CD14-positive monocyte (primary cell): ENCODE results near the gene BOC. TPM values are rescaled to one million over a fixed set of nuclear protein-coding genes. Genes with fewer than 3 reads are reported as not detected.

ENCODE experiments used
- DNase-seq, 3 donors: peaks; one replicate each; pipeline ENCODE4 v3.0.0-alpha.2; 2011 to 2022
- H2AFZ ChIP-seq: 2 replicates; pipeline ENCODE4 v1.6.0; 2012; ENCODE audit warnings: mild to moderate bottlenecking, low read depth, low read length, inconsistent platforms; ENCODE audit not compliant: insufficient read depth, poor library complexity, severe bottlenecking
- H3K27ac ChIP-seq, 2 donors: 1 replicate in 1 of 2; 2 replicates in 1 of 2; pipeline ENCODE4 v1.5.1; 2012 to 2013; ENCODE audit warnings: low read length in 2 of 2, control low read depth in 1 of 2, inconsistent platforms in 1 of 2, low read depth in 1 of 2, mild to moderate bottlenecking in 1 of 2
- H3K27me3 ChIP-seq, 2 donors: one replicate each; pipeline versions ENCODE4 v1.6.0 to v1.6.1; 2011 to 2013; ENCODE audit warnings: low read length in 2 of 2; ENCODE audit not compliant: control insufficient read depth in 2 of 2, insufficient read depth in 2 of 2
- H3K36me3 ChIP-seq, 2 donors: replicated peaks in 1 of 2; 1 replicate in 1 of 2; 2 replicates in 1 of 2; pipeline versions ENCODE4 v1.5.1 to v1.6.1; 2012 to 2013; ENCODE audit warnings: low read length in 2 of 2, control low read depth in 1 of 2, inconsistent platforms in 1 of 2, mild to moderate bottlenecking in 1 of 2; ENCODE audit not compliant: insufficient read depth in 2 of 2, control insufficient read depth in 1 of 2
- H3K4me1 ChIP-seq, 2 donors: 1 replicate in 1 of 2; 2 replicates in 1 of 2; pipeline versions ENCODE4 v1.5.1 to v1.6.1; 2012 to 2013; ENCODE audit warnings: low read length in 2 of 2, control low read depth in 1 of 2, inconsistent platforms in 1 of 2, mild to moderate bottlenecking in 1 of 2, moderate library complexity in 1 of 2; ENCODE audit not compliant: insufficient read depth in 2 of 2, control insufficient read depth in 1 of 2
- H3K4me2 ChIP-seq: replicated peaks from 2 replicates; pipeline ENCODE3; 2012; ENCODE audit warnings: low read length, moderate library complexity, mild to moderate bottlenecking; ENCODE audit not compliant: poor library complexity, severe bottlenecking; ENCODE audit errors: extremely low read depth
- H3K4me3 ChIP-seq, 3 experiments: fragments of 200-600 bp in 1 of 3; sonication (generic) in 1 of 3; replicated peaks in 1 of 3; 1 replicate in 2 of 3; 2 replicates in 1 of 3; pipeline ENCODE4 v1.5.1; 2011 to 2013; ENCODE audit warnings: low read length in 3 of 3, mild to moderate bottlenecking in 3 of 3, control low read depth in 2 of 3, low read depth in 2 of 3, inconsistent platforms in 1 of 3, moderate library complexity in 1 of 3
- H3K79me2 ChIP-seq: 2 replicates; pipeline ENCODE4 v1.6.0; 2012; ENCODE audit warnings: mild to moderate bottlenecking, control low read depth, inconsistent platforms, low read length, moderate library complexity; ENCODE audit not compliant: insufficient read depth
- H3K9ac ChIP-seq: 2 replicates; pipeline ENCODE4 v1.6.0; 2017; ENCODE audit warnings: low read length, mild to moderate bottlenecking; ENCODE audit not compliant: insufficient read depth, poor library complexity, severe bottlenecking
- H3K9me3 ChIP-seq, 2 donors: replicated peaks in 1 of 2; 1 replicate in 1 of 2; 2 replicates in 1 of 2; pipeline versions ENCODE4 v1.5.1 to v1.6.1; 2012 to 2013; ENCODE audit warnings: low read length in 2 of 2, control low read depth in 1 of 2; ENCODE audit not compliant: control insufficient read depth in 1 of 2, insufficient read depth in 1 of 2
- H4K20me1 ChIP-seq: 2 replicates; pipeline ENCODE4 v1.6.0; 2012; ENCODE audit warnings: mild to moderate bottlenecking, low read length, control low read depth, moderate library complexity; ENCODE audit not compliant: insufficient read depth
- H3K27ac Mint-ChIP-seq, 7 donors: one replicate each; pipeline ENCODE4 v1.8.0; 2020; ENCODE audit warnings: mild to moderate bottlenecking in 7 of 7, mixed read lengths in 7 of 7, moderate library complexity in 6 of 7, inconsistent platforms in 2 of 7
- H3K27me3 Mint-ChIP-seq, 3 donors: one replicate each; pipeline ENCODE4 v1.8.0; 2021 to 2022; ENCODE audit warnings: low read depth in 3 of 3, mild to moderate bottlenecking in 3 of 3, mixed read lengths in 3 of 3, moderate library complexity in 3 of 3, inconsistent platforms in 1 of 3
- H3K36me3 Mint-ChIP-seq, 2 donors: one replicate each; pipeline ENCODE4 v1.8.0; 2020; ENCODE audit warnings: mixed read lengths in 2 of 2, inconsistent platforms in 1 of 2, mild to moderate bottlenecking in 1 of 2
- H3K4me1 Mint-ChIP-seq: one replicate; pipeline ENCODE4 v1.8.0; 2020; ENCODE audit warnings: mild to moderate bottlenecking, mixed read lengths
- H3K4me3 Mint-ChIP-seq, 2 donors: one replicate each; pipeline ENCODE4 v1.8.0; 2020; ENCODE audit warnings: mild to moderate bottlenecking in 2 of 2, mixed read lengths in 2 of 2, moderate library complexity in 1 of 2
- H3K9me3 Mint-ChIP-seq, 7 donors: one replicate each; pipeline ENCODE4 v1.8.0; 2020 to 2022; ENCODE audit warnings: mixed read lengths in 7 of 7, mild to moderate bottlenecking in 6 of 7, moderate library complexity in 6 of 7, inconsistent platforms in 2 of 7
- WGBS: methylation state at CpG from one replicate; pipeline ENCODE4 v1.1.5; 2013; ENCODE audit warnings: missing lambda C conversion rate; ENCODE audit not compliant: insufficient coverage; 5-methylcytosine and 5-hydroxymethylcytosine counted together
- intact Hi-C, 2 donors: fragments of 100-400 bp; cut with micrococcal nuclease; formaldehyde crosslinking; loops; one replicate each; pipeline versions ENCODE4 v1.15.0 to v1.15.1; 2023
- polyA plus RNA-seq, 3 donors: library from polyadenylated mRNA; depleted of rRNA in 1 of 3; unstranded in 2 of 3; stranded (reverse) in 1 of 3; fragments of 300-500 nt in 2 of 3; fragments of >200 nt in 1 of 3; fragmentation: Illumina TruSeq in 2 of 3; gene quantifications; 1 replicate in 2 of 3; 2 replicates in 1 of 3; pipeline ENCODE4 v1.2.3, GENCODE V29; 2012 to 2021
- TF ChIP-seq, protein P1 (sequence below): fragments of 200-600 bp; IDR thresholded peaks from one replicate; pipeline ENCODE4 v1.8.0; 2022; ENCODE audit warnings: antibody characterized with exemption, mild to moderate bottlenecking

Gene BOC
- polyA plus RNA-seq, 3 donors = not detected

DNA sequence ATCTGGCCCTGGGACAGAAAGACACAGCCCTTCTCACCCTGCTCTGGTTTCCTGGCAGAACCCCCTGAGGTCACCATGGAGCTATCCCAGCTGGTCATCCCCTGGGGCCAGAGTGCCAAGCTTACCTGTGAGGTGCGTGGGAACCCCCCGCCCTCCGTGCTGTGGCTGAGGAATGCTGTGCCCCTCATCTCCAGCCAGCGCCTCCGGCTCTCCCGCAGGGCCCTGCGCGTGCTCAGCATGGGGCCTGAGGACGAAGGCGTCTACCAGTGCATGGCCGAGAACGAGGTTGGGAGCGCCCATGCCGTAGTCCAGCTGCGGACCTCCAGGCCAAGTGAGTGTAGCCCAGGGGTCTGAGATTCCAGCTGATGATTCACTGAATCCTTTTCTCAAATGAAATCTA is 61.7 kb downstream of the BOC start:
- no peak overlapping the region for H3K9ac ChIP-seq
- H3K79me2 ChIP-seq = no peaks in the 10 kb centered on the region
- WGBS = 95% methylated on average over 15 of the region's 15 CpGs
- no peak overlapping the region for H3K27ac ChIP-seq
- no peak overlapping the region for H3K4me3 ChIP-seq
- no peak overlapping the region for H3K27ac Mint-ChIP-seq
- no peaks in the 10 kb centered on the region for H3K27me3 ChIP-seq
- H3K4me3 Mint-ChIP-seq = no peak overlapping the region
- no peak overlapping the region for H2AFZ ChIP-seq
- no peak overlapping the region for H3K4me2 ChIP-seq
- no peaks in the 10 kb centered on the region for H3K36me3 ChIP-seq
- H4K20me1 ChIP-seq = no peaks in the 10 kb centered on the region
- peaks cover 0 to 2% (median 0%) of the 10 kb centered on the region in 7 donors for H3K9me3 Mint-ChIP-seq
- intact Hi-C loops = no loop called here
- peaks cover 21% of the 10 kb centered on the region for H3K4me1 Mint-ChIP-seq
- H3K9me3 ChIP-seq = no peaks in the 10 kb centered on the region
- peaks cover 23% of the 10 kb centered on the region in 2 donors for H3K4me1 ChIP-seq
- TF ChIP-seq, protein P1, sequence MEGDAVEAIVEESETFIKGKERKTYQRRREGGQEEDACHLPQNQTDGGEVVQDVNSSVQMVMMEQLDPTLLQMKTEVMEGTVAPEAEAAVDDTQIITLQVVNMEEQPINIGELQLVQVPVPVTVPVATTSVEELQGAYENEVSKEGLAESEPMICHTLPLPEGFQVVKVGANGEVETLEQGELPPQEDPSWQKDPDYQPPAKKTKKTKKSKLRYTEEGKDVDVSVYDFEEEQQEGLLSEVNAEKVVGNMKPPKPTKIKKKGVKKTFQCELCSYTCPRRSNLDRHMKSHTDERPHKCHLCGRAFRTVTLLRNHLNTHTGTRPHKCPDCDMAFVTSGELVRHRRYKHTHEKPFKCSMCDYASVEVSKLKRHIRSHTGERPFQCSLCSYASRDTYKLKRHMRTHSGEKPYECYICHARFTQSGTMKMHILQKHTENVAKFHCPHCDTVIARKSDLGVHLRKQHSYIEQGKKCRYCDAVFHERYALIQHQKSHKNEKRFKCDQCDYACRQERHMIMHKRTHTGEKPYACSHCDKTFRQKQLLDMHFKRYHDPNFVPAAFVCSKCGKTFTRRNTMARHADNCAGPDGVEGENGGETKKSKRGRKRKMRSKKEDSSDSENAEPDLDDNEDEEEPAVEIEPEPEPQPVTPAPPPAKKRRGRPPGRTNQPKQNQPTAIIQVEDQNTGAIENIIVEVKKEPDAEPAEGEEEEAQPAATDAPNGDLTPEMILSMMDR = no peak
- no peak for DNase-seq
- H3K36me3 Mint-ChIP-seq = no peaks in the 10 kb centered on the region
- peaks cover 0 to 5% (median 0%) of the 10 kb centered on the region in 3 donors for H3K27me3 Mint-ChIP-seq

DNA sequence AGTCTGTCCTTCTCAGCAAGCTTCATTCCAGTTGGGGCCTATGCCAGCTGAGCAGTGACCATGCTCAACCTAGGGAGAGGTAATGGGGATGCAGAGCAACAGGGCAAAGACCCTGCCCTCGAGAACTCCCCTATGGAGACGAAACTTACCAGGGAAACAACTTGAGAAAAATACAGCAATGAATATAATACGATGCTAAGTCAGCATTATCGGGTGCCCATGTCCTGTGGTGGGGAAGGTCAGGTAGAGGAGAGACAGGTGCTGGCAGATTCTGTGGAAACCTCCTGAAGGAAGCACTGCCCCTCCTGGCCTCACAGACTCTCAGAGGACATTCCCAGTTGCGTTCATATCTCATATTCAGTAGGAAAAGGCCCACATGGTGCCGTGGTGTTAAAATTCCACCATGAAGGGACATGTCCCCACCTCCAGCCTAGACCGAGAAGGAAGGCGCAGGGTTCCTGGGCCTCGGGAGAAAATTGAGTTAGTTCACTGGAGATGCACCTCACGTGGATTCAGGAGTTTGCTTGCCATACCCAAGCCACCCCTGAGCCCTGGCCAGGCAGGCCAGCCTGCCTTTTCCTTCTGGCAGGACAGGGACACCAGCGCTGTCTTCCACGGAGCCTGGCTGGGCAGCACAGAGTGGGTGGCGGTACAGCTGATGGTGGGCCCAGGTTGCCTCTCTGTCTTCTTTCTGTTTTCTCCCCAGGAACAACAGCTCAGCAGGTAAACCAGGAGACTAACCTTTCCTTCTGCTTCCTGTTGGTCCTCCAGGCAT is 62.4 kb downstream of the BOC start:
- H3K9ac ChIP-seq = no peak overlapping the region
- no peak overlapping the region for H3K4me3 ChIP-seq
- no peaks in the 10 kb centered on the region for H3K27me3 ChIP-seq
- intact Hi-C loops = no loop called here
- H3K4me1 Mint-ChIP-seq = peaks cover 21% of the 10 kb centered on the region
- WGBS = 100% methylated on average over 11 of the region's 13 CpGs
- DNase-seq = no peak
- H3K4me3 Mint-ChIP-seq = no peak overlapping the region
- no peaks in the 10 kb centered on the region for H3K36me3 ChIP-seq
- H3K36me3 Mint-ChIP-seq = no peaks in the 10 kb centered on the region
- no peaks in the 10 kb centered on the region for H3K9me3 ChIP-seq
- no peak overlapping the region for H3K4me2 ChIP-seq
- no peak overlapping the region for H3K27ac ChIP-seq
- H3K4me1 ChIP-seq = peaks cover 23% of the 10 kb centered on the region in 2 donors
- no peaks in the 10 kb centered on the region for H4K20me1 ChIP-seq
- no peak overlapping the region for H2AFZ ChIP-seq
- H3K27me3 Mint-ChIP-seq = peaks cover 0 to 4% (median 0%) of the 10 kb centered on the region in 3 donors
- TF ChIP-seq, protein P1 = no peak
- peaks cover 0 to 2% (median 0%) of the 10 kb centered on the region in 7 donors for H3K9me3 Mint-ChIP-seq
- no peak overlapping the region for H3K27ac Mint-ChIP-seq
- H3K79me2 ChIP-seq = no peaks in the 10 kb centered on the region
